ENCODE measurements around the gene ANKRD12.

ANKRD12 gene

GRCh38 chr18:9287036-9287435 is 150.5 kb downstream of the ANKRD12 start:
- no peak for DNase-seq

GRCh38 chr18:9289698-9290097 is 153.1 kb downstream of the ANKRD12 start:
- DNase-seq, result no peak

DNA sequence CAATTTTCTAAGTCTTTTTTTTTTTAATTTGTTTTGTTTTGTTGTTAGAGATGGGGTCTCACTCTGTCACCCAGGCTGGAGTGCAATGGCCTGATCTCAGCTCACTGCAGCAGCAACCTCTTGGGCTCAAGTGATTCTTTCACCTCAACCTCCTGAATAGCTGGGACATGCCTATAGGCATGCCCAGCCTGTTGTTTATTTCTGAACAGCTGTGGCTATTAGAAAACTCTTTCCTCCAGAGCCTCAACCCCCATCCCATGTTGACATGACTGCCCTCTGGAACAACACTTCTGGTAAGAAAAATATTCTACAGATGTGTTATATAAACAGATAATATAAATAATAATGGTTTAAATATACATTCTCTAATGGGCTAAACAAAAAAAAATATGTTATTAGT is 153.6 kb downstream of the ANKRD12 start:
- no peak for DNase-seq

DNA sequence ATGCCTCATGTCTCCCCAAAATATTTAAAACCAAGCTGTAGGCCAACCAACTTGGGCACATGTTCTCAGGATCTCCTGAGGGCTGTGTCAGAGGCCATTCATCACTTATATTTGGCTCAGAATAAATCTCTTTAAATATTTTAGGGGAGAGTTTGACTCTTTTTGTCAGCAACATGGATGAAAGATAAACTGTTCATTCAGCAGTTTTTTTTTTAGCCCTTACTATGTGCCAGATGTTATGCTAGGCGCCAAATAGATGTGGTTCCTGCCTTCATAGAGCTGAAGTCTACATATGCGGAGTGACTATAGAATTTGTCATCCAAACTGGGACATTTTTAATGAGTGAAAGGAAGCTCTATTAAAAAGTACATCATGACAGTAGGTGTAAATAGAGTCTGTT is 155.5 kb downstream of the ANKRD12 start:
- DNase-seq, result no peak

- no peak for DNase-seq
These were observed 157.4 kb downstream of the ANKRD12 start for GRCh38 chr18:9293948-9294347.

DNA sequence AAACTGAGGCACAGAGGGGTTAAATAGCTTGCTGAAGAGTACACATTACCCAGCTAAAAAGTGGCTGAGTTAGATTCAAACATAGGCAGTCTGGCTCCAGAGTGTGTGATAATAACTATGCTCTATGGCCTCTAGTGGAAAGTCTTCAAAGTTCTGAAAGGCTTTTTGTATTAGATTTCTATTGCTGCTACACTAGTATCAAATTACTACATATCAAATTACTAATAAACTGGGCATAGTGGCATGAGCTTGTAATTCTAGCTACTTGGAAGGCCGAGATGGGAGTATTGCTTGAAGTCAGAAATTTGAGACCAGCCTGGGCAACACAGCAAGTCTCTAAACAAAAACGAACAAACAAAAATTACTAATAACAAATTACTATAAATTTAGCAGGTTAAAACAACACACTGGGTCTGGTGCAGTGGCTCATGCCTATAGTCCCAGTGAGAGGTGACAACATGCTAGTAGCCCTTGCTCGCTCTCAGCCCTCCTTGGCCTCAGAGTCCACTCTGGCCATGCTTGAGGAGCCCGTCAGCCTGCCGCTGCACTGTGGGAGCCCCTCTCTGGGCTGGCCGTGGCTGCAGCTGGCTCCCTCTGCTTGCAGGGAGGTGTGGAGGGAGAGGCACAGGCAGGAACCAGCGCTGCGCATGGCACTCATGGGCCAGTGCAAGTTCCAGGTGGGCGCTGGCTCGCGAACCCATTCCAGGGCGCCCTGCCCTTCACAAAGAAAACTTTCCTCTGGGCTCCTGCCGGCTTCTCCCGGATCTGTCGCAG is 159.8 kb downstream of the ANKRD12 start:
- no peak for DNase-seq

DNA sequence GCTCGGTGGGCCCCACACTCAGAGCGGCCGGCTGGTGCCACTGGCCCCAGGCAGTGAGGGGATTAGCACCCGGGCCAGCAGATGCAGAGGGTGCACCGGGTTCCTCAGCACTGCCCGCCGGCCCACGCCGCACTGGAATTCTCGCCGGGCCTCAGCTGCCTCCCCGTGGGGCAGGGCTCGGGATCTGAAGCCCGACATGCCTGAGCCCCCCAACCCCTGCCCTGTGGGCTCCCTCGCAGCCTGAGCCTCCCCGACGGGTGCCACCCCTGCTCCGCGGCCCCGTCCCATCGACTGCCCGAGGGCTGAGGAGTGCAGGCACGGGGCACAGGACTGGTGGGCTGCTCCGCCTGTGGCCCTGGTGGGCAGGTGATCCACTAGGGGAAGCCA is 160.4 kb downstream of the ANKRD12 start:
- no peak for DNase-seq

DNA sequence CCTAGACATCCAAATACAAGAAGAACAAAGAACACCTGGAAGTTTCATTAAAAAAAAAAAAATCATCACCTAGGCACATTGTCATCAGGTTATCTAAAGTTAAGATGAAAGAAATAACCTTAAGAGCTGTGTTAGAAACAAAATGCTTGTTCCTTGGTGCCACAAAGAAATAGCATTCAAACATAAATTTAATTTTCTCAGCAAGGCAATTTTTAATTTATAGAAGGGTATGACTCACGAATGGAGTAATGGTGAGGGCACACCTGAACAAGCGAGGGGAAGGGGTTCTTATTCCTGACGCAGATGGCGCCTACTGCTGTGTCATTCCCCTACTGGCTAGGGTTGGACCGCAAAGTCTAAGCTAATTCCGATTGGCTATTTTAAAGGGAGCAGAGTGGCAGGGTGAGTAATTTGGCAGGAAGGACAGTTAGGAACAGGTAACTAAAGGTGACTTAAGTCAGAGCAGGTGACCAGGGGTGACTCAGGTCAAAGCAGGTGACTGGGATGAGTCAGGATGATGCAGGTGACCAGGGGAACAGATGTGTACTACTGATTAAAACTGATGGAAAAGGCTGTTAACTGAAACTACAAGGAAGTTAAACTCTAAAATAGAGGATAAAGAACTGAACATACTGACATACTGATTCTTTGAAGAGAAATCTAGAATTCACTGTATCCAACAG is 167.9 kb downstream of the ANKRD12 start:
- no peak for DNase-seq

- DNase-seq, result no peak
These were observed 182.8 kb downstream of the ANKRD12 start for GRCh38 chr18:9319333-9319732.

DNA sequence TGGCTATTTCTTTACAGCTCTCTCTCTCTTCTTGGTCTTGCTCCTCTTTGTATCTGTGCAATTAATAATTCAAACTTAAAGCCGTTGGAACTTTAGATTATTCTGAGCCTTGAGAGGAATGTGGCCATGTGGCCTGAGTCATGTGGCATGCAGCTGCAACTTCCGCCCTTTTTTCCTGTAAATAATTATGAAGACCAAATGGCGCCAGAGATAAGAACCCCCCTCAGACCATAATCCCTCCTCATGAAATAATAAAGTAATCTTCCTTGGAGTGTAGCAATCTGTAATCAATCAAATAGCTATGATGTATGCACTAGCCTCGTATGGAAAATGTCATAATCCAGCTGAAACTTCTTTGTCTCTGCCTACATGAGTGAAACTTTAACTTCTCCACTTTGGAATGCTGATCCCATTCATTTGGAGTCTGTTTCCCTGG is 184.5 kb downstream of the ANKRD12 start:
- DNase-seq, result no peak

DNA sequence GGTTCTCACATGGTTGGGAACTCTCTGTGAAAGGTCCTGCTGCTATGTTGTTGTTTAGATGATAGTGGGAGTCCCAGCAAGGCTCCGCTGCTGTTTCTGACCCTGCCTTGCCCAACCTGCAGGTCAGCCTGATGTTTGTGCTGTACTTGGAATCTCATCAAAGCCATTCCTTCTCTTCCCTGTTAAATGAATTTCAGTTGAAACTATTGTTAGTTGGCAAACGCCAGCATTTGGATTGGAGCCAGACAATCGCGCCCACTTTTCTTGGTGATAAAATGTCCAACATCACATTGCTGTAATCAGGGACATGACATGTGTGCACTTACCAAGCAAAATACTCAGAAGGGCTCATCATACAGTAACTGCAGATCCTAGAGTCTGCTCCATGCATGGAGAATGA is 185.2 kb downstream of the ANKRD12 start:
- peak in 2 of 56 donors; percentile 2 for DNase-seq

GRCh38 chr18:9322744-9323143 is 186.2 kb downstream of the ANKRD12 start:
- DNase-seq, result no peak

- DNase-seq, result no peak
These were observed 187.3 kb downstream of the ANKRD12 start for GRCh38 chr18:9323750-9324445.

- no peak for DNase-seq
These were observed 189.1 kb downstream of the ANKRD12 start for GRCh38 chr18:9325716-9326115.

DNA sequence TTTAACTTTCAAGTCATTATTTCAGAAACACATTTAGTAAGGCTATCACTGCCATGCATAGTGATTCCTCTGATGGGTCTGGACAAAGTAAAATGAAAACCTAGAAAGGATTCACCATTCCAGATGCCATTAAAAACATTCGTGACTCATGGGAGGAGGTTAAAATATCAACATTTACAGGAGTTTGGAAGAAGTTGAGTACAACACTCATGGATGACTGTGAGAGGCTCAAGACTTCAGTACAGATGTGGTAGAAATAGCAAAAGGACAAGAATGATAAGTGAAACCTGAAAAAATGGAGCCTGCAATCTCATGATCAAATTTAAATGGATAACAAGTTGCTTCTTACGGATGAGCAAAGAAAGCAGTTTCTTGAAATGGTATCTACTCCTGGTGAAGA is 192.2 kb downstream of the ANKRD12 start:
- DNase-seq, result no peak

DNA sequence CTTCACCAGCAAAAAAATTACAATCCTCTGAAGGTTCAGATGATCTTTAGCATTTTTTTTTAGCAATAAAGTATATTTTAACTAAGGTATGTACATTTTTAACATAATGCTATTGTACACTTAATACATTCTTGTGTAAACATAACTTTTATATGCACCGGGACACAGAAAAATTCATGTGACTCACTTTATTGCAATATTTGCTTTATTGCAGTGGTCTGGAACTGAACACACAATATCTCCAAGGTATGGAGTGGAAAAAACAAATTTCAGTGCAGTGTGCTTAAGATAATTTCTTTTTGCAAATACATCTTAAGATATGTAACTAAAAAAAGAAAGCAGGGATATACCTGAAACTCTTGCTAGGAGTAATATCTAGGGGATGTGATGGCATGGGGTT is 192.9 kb downstream of the ANKRD12 start:
- no peak for DNase-seq

GRCh38 chr18:9330419-9330818 is 193.8 kb downstream of the ANKRD12 start:
- no peak for DNase-seq

GRCh38 chr18:9333441-9334328 is 197.1 kb downstream of the ANKRD12 start:
- peak in 12 of 56 donors; percentile 17 to 61 (median 34) for DNase-seq

DNA sequence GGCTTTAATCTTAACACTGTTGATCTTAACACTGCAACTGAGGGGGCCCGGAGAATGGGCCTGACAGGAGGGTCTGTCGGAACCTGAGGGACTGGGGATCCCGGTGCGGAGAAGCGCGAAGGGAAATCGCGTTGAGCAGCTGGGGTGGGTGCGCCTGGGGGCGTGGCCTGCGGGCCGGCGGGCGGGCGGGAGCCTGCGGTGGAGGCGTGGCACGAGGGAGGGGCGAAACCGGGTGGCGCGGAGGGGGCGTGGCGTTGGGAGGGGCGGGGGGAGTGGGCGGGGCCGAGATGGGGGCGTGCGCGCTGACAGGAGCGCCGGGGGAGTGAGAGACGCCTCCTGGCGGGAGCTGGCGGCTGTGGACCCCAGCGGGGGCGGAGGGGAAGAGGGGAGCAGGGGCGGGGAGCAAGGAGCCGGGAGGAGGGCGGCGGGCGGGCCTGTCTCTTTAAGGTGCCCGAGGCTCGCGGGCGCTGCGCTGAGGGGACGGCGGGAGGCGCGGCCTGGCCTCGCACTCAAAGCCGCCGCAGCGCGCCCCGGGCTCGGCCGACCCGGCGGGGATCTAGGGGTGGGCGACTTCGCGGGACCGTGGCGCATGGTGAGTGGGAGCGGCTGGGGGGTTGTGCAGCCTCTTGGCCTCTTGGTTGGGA is 197.9 kb downstream of the ANKRD12 start, which contains the start of gene TWSG1:
Gene TWSG1 (plus strand): TSS at position 445 of the 644 bp plus-strand sequence. CDS start 2,457 bp downstream, outside the sequence.
- peak; percentile 42 to 95 (median 88) for DNase-seq

DNA sequence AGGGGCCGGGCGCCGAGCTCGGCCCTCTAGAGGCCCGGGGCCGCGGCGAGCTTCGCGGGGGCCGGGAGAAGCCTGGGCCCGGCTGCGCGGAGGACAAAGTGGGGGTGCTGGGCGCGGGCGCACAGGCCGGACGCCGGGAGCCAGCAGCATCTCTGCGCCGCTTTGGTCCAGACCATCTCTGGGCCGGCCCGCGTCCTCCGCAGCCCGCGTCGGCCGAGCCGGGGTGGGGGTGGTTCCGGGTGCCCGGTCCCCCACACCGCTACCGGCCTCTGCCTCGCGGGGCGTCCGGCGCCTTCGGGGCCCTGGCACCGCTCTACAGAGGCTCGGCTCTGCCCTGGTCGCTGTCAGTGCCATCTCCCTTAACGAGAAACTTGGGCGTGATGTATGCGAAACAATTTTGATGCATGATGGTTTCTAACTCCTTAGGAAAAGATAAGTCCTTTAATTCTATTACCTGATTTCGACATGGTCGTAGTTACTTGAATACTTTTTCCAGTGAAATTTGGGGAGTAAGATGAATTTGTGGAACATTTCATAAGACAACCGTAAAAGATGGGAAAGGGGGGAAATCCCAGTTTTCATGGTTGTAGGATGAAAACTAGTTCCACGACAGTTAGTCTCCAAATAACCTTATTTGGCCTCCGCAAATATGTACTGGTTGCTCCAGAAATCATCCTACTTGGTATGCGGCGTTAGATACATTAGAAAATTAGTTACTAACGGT is 198.6 kb downstream of the ANKRD12 start:
- DNase-seq, result peak in 26 of 56 donors; percentile 18 to 71 (median 47)

Measured in amygdala (tissue), 56 donors.